HG02588 (cell line): ENCODE measurements around the gene CADPS2.
"Not testable (repeated sequence)": the region's sequence is repeated elsewhere in the genome, so short reads cannot be mapped to it uniquely, and the experiment has no call there.

Experiments used
- ATAC-seq: cut with Tn5 transposase; IDR thresholded peaks from one replicate; pipeline ENCODE4 v1.9.1; 2021; ENCODE audit warnings: mild to moderate bottlenecking, moderate library complexity; ENCODE audit not compliant: unreplicated experiment

The CADPS2 gene

GRCh38 chr7:122850528-122850927 is 35.7 kb downstream of the CADPS2 start:
- ATAC-seq: no peak

DNA sequence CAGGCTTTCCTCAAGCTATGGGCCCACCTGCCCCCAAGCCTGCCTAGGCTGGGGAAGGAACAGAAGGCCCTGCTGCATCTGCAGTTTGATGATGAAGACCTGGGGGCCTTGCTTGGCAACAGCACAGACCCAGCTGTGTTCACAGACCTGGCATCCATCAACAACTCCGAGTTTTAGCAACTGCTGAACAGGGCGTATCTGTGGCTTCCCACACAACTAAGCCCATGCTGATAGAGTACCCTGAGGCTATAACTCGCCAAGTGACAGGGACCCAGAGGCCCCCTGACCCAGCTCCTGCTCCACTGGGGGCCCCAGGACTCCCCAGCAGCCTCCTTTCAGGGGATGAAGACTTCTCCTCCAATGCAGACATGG is 36.3 kb downstream of the CADPS2 start:
- no peak for ATAC-seq

DNA sequence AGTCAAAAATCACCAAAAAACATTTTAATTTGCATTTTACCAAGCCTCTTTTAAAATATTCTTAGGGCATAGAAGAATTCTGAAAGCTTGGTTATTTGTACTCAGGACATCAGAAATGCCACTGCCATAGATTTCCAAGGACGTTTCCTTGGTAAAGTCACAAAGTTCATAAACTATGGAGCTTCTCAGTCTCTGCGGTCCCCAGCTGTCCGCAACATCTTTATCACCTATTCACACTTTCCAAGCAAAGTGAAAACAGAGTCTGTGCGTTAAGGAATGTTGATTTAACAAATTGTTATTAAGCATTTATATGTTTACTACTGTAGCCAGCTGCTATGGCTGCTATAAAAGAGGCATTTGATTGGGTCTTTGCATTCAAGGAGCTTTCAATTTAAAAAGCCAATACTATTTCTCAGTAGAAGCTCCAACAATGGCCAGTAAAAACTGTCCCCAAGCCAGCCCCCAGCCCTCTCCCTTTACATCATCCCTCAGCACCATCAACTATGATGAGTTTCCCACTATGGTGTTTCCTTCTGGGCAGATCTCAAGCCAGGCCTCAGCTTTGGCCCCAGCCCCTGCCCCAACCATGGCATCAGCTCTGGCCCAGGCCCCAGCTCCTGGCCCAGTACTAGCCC is 36.8 kb downstream of the CADPS2 start:
- no peak for ATAC-seq

GRCh38 chr7:122847871-122848473 is 38.3 kb downstream of the CADPS2 start:
- ATAC-seq: no peak

DNA sequence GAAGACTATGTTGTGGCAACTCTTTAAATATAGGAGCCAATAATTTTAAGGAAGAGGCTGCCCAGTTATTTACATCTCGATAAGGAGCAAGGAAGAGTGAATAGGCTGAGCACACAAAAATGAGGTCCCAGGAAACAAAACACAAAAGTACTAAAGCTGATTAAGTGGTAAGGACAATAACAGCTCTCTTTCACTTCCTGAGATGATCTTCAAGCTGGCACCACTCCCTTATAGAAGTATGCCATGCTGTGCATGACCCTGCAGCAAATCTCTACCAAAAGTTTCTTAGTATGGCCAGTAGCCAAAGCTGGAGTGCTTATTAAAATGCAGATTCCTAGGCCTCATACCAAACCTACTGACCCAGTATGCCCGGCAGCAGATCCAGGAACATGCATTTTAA is 39.7 kb downstream of the CADPS2 start:
- no peak for ATAC-seq

- ATAC-seq: no peak
Measured at GRCh38 chr7:122845286-122845685, 41.0 kb downstream of the CADPS2 start.

DNA sequence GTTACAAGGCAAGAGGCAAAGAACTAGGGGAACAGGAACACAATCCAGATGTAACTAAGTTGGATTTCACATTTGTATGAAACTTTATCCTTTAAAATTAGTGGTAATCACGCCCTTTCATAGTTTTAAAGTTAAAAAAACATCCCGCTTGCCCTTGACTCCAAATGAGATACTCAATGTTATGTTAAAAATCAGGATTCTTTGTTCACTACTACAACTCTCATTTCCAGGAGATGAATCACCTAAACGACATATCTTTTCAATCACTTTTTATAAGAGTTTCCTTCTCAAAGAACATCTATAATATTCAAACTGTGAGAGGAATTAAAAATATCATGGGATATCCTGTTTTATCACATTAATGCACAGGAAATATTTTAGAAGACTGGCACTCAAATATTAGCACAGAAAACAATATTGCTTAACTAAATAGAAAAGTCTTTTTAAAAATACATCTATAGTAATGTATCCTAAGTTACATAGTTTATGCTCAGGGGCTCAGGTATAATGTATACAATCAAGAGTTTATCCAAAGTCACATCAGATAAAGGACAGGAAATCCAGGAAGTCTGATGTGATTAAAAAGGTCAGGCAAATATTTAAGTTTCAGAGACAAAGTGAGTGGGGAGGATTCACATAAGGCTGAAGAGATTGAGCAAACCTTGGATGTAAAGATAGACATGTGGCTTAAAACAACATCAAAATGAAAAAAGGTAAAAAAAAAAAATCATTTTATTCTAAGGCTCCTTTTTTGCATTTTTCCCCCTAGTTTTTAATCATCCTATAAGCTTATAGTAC is 41.9 kb downstream of the CADPS2 start:
- no peak for ATAC-seq

GRCh38 chr7:122842971-122843370 is 43.3 kb downstream of the CADPS2 start:
- no peak for ATAC-seq

- not testable (repeated sequence) for ATAC-seq
Measured at GRCh38 chr7:122836286-122836685, 50.0 kb downstream of the CADPS2 start.

GRCh38 chr7:122834571-122834942 is 51.7 kb downstream of the CADPS2 start:
- ATAC-seq: not testable (repeated sequence)

GRCh38 chr7:122833888-122834570 is 52.2 kb downstream of the CADPS2 start:
- no peak for ATAC-seq

DNA sequence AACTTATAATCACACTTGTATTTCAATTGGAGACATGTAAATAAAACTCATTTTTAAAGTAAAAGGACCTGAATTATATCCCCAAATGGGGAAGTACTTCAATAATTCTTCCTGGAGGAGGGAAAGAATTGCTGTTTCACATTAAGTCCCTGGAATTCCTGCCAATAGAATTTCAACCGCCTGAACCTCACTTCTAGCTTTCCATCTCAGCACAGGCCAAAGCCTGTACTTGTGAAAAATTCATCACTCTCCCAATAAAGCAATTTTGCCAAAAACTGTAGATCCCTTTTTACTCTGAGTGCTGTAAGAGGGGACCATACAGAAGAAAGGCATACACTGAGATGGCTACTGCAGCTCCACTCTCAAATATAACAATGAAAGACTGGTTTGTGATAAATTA is 54.8 kb downstream of the CADPS2 start:
- no peak for ATAC-seq

DNA sequence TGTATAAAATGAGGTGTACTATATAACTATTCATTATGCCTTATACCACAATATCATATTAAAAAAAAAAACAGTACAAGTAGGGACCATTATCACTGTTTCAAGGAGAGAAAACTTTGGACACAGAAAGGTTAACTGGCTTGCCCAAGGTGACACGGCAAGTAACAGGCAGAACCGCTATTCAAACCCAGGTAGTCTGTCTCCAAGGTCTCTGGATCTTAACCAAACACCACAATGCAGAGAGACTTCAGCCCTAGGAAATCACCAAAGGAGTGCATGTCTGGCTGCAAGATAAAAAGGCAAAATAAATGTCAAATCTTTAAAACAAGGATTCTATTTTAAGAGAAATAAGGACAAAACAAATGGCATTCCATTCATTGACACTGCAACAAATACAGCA is 56.3 kb downstream of the CADPS2 start:
- no peak for ATAC-seq

GRCh38 chr7:122827763-122828162 is 58.5 kb downstream of the CADPS2 start:
- no peak for ATAC-seq

- no peak for ATAC-seq
Measured at GRCh38 chr7:122813845-122814244, 72.4 kb downstream of the CADPS2 start.

DNA sequence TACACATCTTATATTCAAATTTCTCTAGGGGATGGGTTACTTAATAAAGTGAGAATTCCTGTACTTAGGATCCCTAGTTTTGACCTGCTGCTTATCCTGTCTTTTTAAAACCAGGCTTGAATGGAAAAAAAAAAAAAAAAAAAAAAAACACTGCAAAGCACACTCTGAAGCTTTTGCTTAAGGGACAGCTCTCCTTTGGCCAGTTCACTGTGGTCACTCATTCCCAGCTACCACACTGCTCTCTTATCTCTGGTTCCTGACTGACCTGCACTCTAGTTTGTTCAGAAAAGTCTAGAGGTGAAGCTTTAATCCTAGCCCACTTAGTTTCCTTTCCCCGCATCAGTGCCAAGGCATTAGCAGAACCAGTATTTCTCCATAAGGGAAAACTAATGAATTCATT is 82.4 kb downstream of the CADPS2 start:
- no peak for ATAC-seq

DNA sequence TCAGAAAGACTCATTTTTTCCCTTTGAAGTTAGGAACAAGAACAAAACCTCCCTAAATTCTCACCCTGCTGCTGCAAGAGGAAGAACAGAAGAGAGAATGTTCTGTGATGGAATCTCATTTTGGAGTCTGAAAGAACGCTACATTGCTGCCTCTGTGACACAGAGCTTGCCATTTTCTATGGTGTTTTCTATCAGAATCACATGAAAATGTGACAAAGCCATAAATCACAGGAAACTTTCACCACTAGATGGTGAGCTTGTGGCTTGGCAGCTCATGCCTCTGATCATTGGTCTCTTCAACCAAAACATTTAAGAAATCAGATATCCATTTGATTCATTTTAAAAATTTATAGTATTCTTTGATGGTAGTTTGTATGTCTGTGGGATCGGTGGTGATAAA is 82.9 kb downstream of the CADPS2 start:
- no peak for ATAC-seq

DNA sequence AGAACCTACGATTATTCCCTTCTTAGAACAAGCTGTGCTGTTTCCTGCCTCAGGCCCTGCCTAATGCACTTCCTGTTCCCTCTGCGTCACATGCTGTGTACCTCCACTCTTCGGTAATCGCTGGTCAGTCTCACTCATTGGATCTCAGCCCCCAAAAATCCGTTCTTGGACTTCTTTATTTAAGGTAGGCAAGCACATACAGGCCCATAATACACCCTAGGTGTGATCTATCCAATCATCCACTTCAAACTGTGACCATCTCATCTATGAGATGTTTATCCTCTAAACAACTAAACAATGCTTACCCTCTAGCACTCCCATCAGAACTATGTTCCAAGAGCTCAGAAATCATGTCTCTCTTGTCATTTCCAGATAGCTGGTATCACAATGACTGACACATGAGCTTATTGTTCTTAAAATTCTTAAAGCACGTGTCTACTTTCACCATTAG is 83.9 kb downstream of the CADPS2 start:
- ATAC-seq: no peak

- no peak for ATAC-seq
Measured at GRCh38 chr7:122791959-122792545, 94.2 kb downstream of the CADPS2 start.

DNA sequence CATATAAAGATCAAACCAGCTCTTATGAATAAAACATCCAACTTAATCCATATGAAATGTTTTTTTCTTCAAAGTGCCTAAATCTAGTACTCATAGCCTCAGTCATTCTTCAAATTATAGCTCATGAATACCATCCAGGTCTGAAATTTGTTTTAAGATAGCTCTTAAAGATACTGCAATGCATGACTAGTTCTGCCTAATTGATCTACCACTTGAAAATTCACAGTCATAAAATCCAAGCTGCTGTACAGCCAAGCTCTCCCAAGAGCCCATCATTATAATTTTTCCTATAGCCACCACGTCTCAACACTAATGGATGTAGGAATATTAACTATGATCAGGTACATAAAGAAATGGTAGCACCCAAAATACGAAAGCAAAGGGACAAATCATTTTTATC is 95.7 kb downstream of the CADPS2 start:
- no peak for ATAC-seq

GRCh38 chr7:122790132-122790531 is 96.1 kb downstream of the CADPS2 start:
- no peak for ATAC-seq
